RWPE2 (cell line): ENCODE data around the gene COL4A1.

Source experiments
- ATAC-seq: fragments of 200-7000 bp; cut with Tn5 transposase; 3 replicates; pipeline ENCODE4 v1.9.1; 2021; ENCODE audit warnings: low read depth
- DNase-seq: peaks from one replicate; pipeline ENCODE4 v3.0.0-alpha.2; 2020; ENCODE audit warnings: low spot score
- H3K27ac ChIP-seq: fragments of 450-650 bp; 2 replicates; pipeline ENCODE4 v1.5.1; 2017; ENCODE audit warnings: mild to moderate bottlenecking; ENCODE audit not compliant: poor library complexity, severe bottlenecking
- H3K27me3 ChIP-seq: fragments of 250-450 bp; sonication (Bioruptor Pico); 2 replicates; pipeline ENCODE4 v1.5.1; 2021; ENCODE audit warnings: mild to moderate bottlenecking, moderate library complexity; ENCODE audit not compliant: insufficient read depth, poor library complexity, severe bottlenecking
- H3K36me3 ChIP-seq: fragments of 250-450 bp; sonication (Bioruptor Pico); 2 replicates; pipeline ENCODE4 v1.5.1; 2020; ENCODE audit warnings: low read depth, mild to moderate bottlenecking, moderate library complexity
- H3K4me1 ChIP-seq: fragments of 250-450 bp; sonication (Bioruptor Pico); 2 replicates; pipeline ENCODE4 v1.5.1; 2021; ENCODE audit warnings: mild to moderate bottlenecking, moderate library complexity; ENCODE audit not compliant: insufficient read depth, poor library complexity, severe bottlenecking
- H3K4me3 ChIP-seq: fragments of 250-450 bp; sonication (Bioruptor Pico); 2 replicates; pipeline ENCODE4 v1.5.1; 2021; ENCODE audit warnings: mild to moderate bottlenecking, moderate library complexity; ENCODE audit not compliant: severe bottlenecking
- H3K9me3 ChIP-seq: fragments of 250-450 bp; sonication (Bioruptor Pico); 2 replicates; pipeline ENCODE4 v1.5.1; 2021; ENCODE audit warnings: mild to moderate bottlenecking, moderate library complexity; ENCODE audit not compliant: severe bottlenecking
- TF ChIP-seq, protein P1 (sequence below): fragments of 450-650 bp; IDR thresholded peaks from one replicate; pipeline ENCODE4 v1.5.1; 2017; ENCODE audit warnings: mild to moderate bottlenecking, moderate library complexity; ENCODE audit not compliant: poor library complexity, severe bottlenecking

Gene COL4A1

DNA sequence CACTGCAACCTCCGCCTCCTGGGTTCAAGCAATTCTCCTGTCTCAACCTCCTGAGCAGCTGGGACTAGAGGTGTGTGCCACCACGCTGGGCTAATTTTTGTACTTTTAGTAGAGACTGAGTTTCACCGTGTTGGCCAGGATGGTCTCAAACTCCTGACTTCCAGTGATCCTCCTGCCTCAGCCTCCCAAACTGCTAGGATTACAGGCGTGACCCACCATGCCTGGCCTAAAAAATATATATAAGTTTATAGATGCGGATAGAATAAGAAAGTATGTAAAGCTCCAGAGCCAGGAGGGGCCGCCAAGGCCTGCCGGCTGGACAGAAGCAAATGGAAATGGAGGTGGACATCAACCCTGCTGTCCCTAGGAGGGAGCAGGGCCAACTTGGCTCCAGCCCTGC, 66.0 kb downstream of the COL4A1 start:
- no peaks in the 10 kb centered on the region for H3K9me3 ChIP-seq
- TF ChIP-seq, protein P1, sequence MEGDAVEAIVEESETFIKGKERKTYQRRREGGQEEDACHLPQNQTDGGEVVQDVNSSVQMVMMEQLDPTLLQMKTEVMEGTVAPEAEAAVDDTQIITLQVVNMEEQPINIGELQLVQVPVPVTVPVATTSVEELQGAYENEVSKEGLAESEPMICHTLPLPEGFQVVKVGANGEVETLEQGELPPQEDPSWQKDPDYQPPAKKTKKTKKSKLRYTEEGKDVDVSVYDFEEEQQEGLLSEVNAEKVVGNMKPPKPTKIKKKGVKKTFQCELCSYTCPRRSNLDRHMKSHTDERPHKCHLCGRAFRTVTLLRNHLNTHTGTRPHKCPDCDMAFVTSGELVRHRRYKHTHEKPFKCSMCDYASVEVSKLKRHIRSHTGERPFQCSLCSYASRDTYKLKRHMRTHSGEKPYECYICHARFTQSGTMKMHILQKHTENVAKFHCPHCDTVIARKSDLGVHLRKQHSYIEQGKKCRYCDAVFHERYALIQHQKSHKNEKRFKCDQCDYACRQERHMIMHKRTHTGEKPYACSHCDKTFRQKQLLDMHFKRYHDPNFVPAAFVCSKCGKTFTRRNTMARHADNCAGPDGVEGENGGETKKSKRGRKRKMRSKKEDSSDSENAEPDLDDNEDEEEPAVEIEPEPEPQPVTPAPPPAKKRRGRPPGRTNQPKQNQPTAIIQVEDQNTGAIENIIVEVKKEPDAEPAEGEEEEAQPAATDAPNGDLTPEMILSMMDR: no peak
- H3K4me3 ChIP-seq: no peak overlapping the region
- H3K27me3 ChIP-seq: no peaks in the 10 kb centered on the region
- DNase-seq: no peak
- no peaks in the 10 kb centered on the region for H3K4me1 ChIP-seq
- no peak for ATAC-seq
- H3K36me3 ChIP-seq: peaks cover 37% of the 10 kb centered on the region
- H3K27ac ChIP-seq: no peak overlapping the region

DNA sequence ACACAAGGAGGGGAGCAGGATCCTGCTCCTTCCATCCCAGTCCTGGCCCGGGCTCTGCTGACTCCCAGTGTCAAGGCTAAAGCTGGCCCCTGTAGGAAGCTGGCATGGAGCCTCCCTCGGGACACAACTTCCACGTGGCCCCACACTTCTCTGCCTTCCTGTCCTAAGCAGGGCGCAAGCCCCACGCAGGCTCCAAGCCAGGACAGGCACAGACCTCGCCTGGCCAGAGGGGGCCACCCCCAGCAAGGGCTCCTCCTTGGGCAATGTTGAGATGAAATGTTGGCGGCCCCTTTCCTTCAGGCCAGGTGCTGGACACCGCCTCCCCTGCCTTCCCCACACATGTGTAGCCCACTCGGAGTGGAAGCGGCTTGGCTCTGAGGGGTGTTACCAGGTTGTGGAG, 66.6 kb downstream of the COL4A1 start:
- no peak for ATAC-seq
- TF ChIP-seq, protein P1: no peak
- H3K27ac ChIP-seq: no peak overlapping the region

DNA sequence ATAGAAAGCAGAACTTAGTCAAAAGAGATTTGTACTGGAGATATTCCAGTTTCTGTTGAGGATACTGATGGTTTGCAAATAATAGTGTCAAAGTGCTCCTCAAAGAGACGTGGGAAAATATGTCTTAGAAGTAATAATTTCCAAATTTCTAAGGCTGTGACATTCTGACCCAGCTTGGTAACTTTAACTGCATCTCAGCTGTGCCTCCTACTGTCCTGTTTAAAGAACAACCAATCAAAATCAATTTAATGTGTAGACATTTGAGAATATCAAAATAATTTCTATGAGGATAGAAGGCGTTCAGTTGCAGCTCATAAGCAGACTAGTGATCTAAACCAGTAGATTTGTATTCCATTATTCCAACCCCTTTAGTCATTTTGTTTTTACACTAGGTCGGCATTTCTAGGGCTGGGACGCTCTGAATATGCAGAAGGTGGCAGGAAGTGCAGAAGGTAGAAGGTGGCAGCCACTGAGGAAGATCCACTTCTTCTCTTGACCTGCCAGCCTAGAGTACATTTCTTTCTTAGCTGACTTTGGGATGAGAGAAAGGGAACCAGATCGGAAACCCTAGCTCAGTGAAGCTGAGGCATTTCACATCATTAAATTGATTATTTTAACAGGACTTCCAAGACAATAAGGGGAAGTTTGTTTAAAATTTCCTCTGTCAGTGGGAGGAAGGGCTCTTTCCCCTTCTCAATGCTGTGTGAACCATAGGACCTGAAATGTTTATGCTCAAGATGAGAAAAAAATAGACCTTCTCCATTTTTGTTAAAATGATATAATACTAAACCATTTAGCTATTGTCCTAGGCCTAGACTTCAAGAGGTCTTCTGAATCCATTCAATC, 67.5 kb downstream of the COL4A1 start:
- Histone ChIP-seq H3K4me3 (no peak overlapping the region), H3K27ac (no peak overlapping the region), H3K36me3 (peaks cover 44% of the 10 kb centered on the region), H3K27me3 (no peaks in the 10 kb centered on the region), H3K4me1 (no peaks in the 10 kb centered on the region), H3K9me3 (no peaks in the 10 kb centered on the region)
- ATAC-seq: no peak
- TF ChIP-seq, protein P1: no peak
- no peak for DNase-seq

More for the DNA sequence above, 66.6 kb downstream of the COL4A1 start:
- peaks cover 40% of the 10 kb centered on the region for H3K36me3 ChIP-seq
- no peaks in the 10 kb centered on the region for H3K9me3 ChIP-seq
- H3K4me1 ChIP-seq: no peaks in the 10 kb centered on the region
- H3K27me3 ChIP-seq: no peaks in the 10 kb centered on the region
- H3K4me3 ChIP-seq: no peak overlapping the region
- no peak for DNase-seq

DNA sequence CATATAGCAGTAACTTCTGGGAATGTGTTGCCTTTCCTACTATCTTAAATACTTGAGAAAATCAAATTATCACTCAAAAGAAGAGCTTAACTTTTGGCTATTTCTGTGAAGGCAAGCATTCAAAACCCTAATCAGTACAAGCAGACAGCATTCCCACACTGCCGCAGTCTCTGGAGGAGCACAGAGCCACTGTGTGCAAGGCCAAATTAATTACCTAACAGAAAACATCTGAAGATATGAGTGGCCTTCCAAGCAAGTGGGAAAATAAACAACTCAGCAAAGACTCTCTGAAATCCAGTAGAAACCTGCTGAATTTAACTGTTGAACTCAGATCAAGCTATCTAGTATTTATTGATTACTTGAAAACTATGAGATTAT, 68.2 kb downstream of the COL4A1 start:
- TF ChIP-seq, protein P1: no peak
- H3K27me3 ChIP-seq: no peaks in the 10 kb centered on the region
- H3K9me3 ChIP-seq: no peaks in the 10 kb centered on the region
- H3K27ac ChIP-seq: no peak overlapping the region
- DNase-seq: no peak
- no peaks in the 10 kb centered on the region for H3K4me1 ChIP-seq
- ATAC-seq: no peak
- peaks cover 44% of the 10 kb centered on the region for H3K36me3 ChIP-seq
- H3K4me3 ChIP-seq: no peak overlapping the region
